Keratinocyte (primary cell): ENCODE results near the gene PYY.

Experiments used
- CTCF ChIP-seq, 3 experiments: IDR thresholded peaks in 1 of 3; conservative IDR thresholded peaks in 1 of 3; optimal IDR thresholded peaks in 1 of 3; 2 replicates in 2 of 3; 3 replicates in 1 of 3; pipeline versions ENCODE3 to v1.5.1; 2011; ENCODE audit warnings: low read length in 3 of 3, mild to moderate bottlenecking in 3 of 3, moderate library complexity in 2 of 3, control low read depth in 1 of 3, inconsistent platforms in 1 of 3; ENCODE audit not compliant: insufficient read depth in 2 of 3; ENCODE audit errors: extremely low read depth in 1 of 3
- EZH2 ChIP-seq: IDR thresholded peaks from one replicate; pipeline ENCODE4 v1.6.1; 2012; ENCODE audit warnings: inconsistent platforms, mild to moderate bottlenecking, low read length, moderate library complexity

- TF ChIP-seq CTCF (optimal IDR thresholded peaks at IDR 0.05 in 1 of 3, IDR thresholded peaks at IDR 0.05 in 1 of 3, conservative IDR thresholded peaks at IDR 0.05 in 1 of 3; ENCODE audit: extremely low read depth in 1 of 3, insufficient read depth in 2 of 3, low read length in 3 of 3): no peak
- no peak for TF ChIP-seq EZH2
Observed at GRCh38 chr17:43911904-43912303, 41.8 kb downstream of the PYY start.
